ENCODE measurements around the gene PM20D1. TPM values are rescaled to one million over a fixed set of nuclear protein-coding genes. Genes with fewer than 3 reads are reported as not detected.

Gene PM20D1
- total and polyA plus RNA-seq, 7 experiments from 2014 or later = 0.92 to 2.7 (median 1.9) TPM

GRCh38 chr1:205787287-205787916 lies 62.5 kb downstream of the PM20D1 start:
- H3K27ac ChIP-seq (ENCODE audit: low read depth, low read length) = no peak overlapping the region
- H3K4me1 ChIP-seq (ENCODE audit: control insufficient read depth in 2 of 2, insufficient read depth in 2 of 2, low read length in 2 of 2) = peaks cover 0 to 8% of the 10 kb centered on the region in 2 donors
- H3K4me3 ChIP-seq (ENCODE audit: low read length) = no peak overlapping the region
- no peaks in the 10 kb centered on the region for H3K9me3 ChIP-seq (ENCODE audit: control insufficient read depth in 2 of 3, low read length in 3 of 3)
- peaks cover 1 to 29% (median 4%) of the 10 kb centered on the region in 5 donors for H3K36me3 Mint-ChIP-seq
- no peaks in the 10 kb centered on the region for H3K9me3 Mint-ChIP-seq
- H3K36me3 ChIP-seq (ENCODE audit: control insufficient read depth in 2 of 3, insufficient read depth in 3 of 3, low read length in 3 of 3) = peaks cover 0 to 31% (median 0%) of the 10 kb centered on the region in 3 experiments
- H3K4me3 Mint-ChIP-seq = no peak overlapping the region
- POLR2A ChIA-PET = interaction anchor here (2.1 kb wide), 1 partner anchor 13 kb away, joined by 6 read pairs; the partner anchor contains the start of gene RAB29
- no peak overlapping the region for H3K27ac Mint-ChIP-seq
- intact Hi-C loops (cut with micrococcal nuclease) = no loop called here
- DNase-seq (no peak), ATAC-seq (no peak)
- H3K27me3 ChIP-seq (ENCODE audit: control insufficient read depth in 2 of 2, insufficient read depth in 2 of 2, low read length in 2 of 2) = no peaks in the 10 kb centered on the region
- CTCF ChIA-PET = interaction anchor here (0.8 to 4.3 kb wide), 3 partner anchors 15 to 190 kb away, joined by 3 to 32 read pairs (median 7); no protein-coding TSS in a partner anchor
- H3K4me1 Mint-ChIP-seq = peaks cover 6 to 10% (median 7%) of the 10 kb centered on the region in 7 donors
- no peaks in the 10 kb centered on the region for H3K27me3 Mint-ChIP-seq

- Histone ChIP-seq H3K9me3 (ENCODE audit: control insufficient read depth in 2 of 3, low read length in 3 of 3) (no peaks in the 10 kb centered on the region), H3K36me3 (ENCODE audit: control insufficient read depth in 2 of 3, insufficient read depth in 3 of 3, low read length in 3 of 3) (peaks cover 0 to 24% (median 0%) of the 10 kb centered on the region in 3 experiments), H3K4me1 (ENCODE audit: control insufficient read depth in 2 of 2, insufficient read depth in 2 of 2, low read length in 2 of 2) (peaks cover 0 to 8% of the 10 kb centered on the region in 2 donors), H3K4me3 (ENCODE audit: low read length) (no peak overlapping the region), H3K27ac (ENCODE audit: low read depth, low read length) (no peak overlapping the region), H3K27me3 (ENCODE audit: control insufficient read depth in 2 of 2, insufficient read depth in 2 of 2, low read length in 2 of 2) (no peaks in the 10 kb centered on the region)
- ATAC-seq (no peak), DNase-seq (no peak)
- Mint-ChIP-seq H3K27me3 (no peaks in the 10 kb centered on the region), H3K4me3 (no peak overlapping the region), H3K9me3 (no peaks in the 10 kb centered on the region), H3K27ac (no peak overlapping the region), H3K4me1 (peaks cover 6 to 16% (median 9%) of the 10 kb centered on the region in 7 donors), H3K36me3 (peaks cover under 1 to 29% (median 4%) of the 10 kb centered on the region in 5 donors)
- POLR2A ChIA-PET = interaction anchor here (1.2 kb wide), 1 partner anchor 12 kb away, joined by 4 read pairs; the partner anchor contains the start of gene RAB29
- intact Hi-C loops (cut with micrococcal nuclease) = no loop called here
- CTCF ChIA-PET = interaction anchor here (0.6 to 4.3 kb wide), 3 partner anchors 11 to 191 kb away, joined by 4 to 32 read pairs (median 7); partner anchors contain the start of gene RAB29
Observed at GRCh38 chr1:205786601-205787000, 63.3 kb downstream of the PM20D1 start.

DNA sequence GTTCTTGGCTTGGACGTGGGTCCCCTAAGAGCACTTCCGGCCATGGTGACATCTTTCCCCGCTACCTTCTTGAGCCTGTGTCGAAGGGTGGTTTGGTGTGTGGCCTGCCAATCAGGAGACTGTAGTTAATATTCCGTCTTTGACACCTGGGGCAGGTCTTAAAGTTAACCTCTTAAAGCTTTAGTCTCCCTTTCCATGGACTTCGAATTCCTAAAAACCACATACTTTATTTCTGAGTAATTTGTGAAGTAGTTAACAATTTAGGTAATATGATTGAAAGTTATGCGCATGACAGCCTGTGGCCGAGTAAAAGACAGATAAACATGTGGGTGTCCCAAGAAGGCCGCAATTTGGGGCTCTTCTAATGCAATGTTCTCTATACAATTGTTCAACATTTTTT lies 64.5 kb downstream of the PM20D1 start:
- no peak overlapping the region for H3K4me3 Mint-ChIP-seq
- H3K27me3 Mint-ChIP-seq = no peaks in the 10 kb centered on the region
- H3K4me1 Mint-ChIP-seq = peaks cover 6 to 16% (median 9%) of the 10 kb centered on the region in 7 donors
- Histone ChIP-seq H3K9me3 (ENCODE audit: control insufficient read depth in 2 of 3, low read length in 3 of 3) (no peaks in the 10 kb centered on the region), H3K27me3 (ENCODE audit: control insufficient read depth in 2 of 2, insufficient read depth in 2 of 2, low read length in 2 of 2) (no peaks in the 10 kb centered on the region), H3K4me3 (ENCODE audit: low read length) (no peak overlapping the region), H3K27ac (ENCODE audit: low read depth, low read length) (no peak overlapping the region), H3K4me1 (ENCODE audit: control insufficient read depth in 2 of 2, insufficient read depth in 2 of 2, low read length in 2 of 2) (peaks cover 0 to 8% of the 10 kb centered on the region in 2 donors), H3K36me3 (ENCODE audit: control insufficient read depth in 2 of 3, insufficient read depth in 3 of 3, low read length in 3 of 3) (peaks cover 0 to 14% (median 0%) of the 10 kb centered on the region in 3 experiments)
- peaks cover 0 to 20% (median 4%) of the 10 kb centered on the region in 5 donors for H3K36me3 Mint-ChIP-seq
- CTCF ChIA-PET = interaction anchor here (0.8 to 4.3 kb wide), 4 partner anchors 74 to 460 kb away, joined by 3 to 32 read pairs (median 5); no protein-coding TSS in a partner anchor
- no peaks in the 10 kb centered on the region for H3K9me3 Mint-ChIP-seq
- POLR2A ChIA-PET = interaction anchor here (1.0 to 1.4 kb wide), 3 partner anchors 10 to 64 kb away, joined by 4 to 8 read pairs (median 4); partner anchors contain the start of genes RAB29 and SLC41A1
- no peak for ATAC-seq
- intact Hi-C loops (cut with micrococcal nuclease) = no loop called here
- no peak overlapping the region for H3K27ac Mint-ChIP-seq
- DNase-seq = no peak

- H3K27me3 ChIP-seq (ENCODE audit: control insufficient read depth in 2 of 2, insufficient read depth in 2 of 2, low read length in 2 of 2) = no peaks in the 10 kb centered on the region
- no peaks in the 10 kb centered on the region for H3K36me3 ChIP-seq (ENCODE audit: control insufficient read depth in 2 of 3, insufficient read depth in 3 of 3, low read length in 3 of 3)
- Mint-ChIP-seq H3K4me3 (no peak overlapping the region), H3K27me3 (no peaks in the 10 kb centered on the region), H3K9me3 (no peaks in the 10 kb centered on the region), H3K27ac (no peak overlapping the region), H3K36me3 (peaks cover 0 to 8% (median 0%) of the 10 kb centered on the region in 5 donors), H3K4me1 (peaks cover 6 to 16% (median 9%) of the 10 kb centered on the region in 7 donors)
- ATAC-seq (no peak), DNase-seq (no peak)
- H3K4me3 ChIP-seq (ENCODE audit: low read length) = no peak overlapping the region
- H3K4me1 ChIP-seq (ENCODE audit: control insufficient read depth in 2 of 2, insufficient read depth in 2 of 2, low read length in 2 of 2) = peaks cover 0 to 8% of the 10 kb centered on the region in 2 donors
- intact Hi-C loops (cut with micrococcal nuclease) = loop anchor here in 1 of 2 donors (2.0 kb wide), 1 partner anchor 35 kb away; no protein-coding TSS in a partner anchor
- CTCF ChIA-PET = interaction anchor here (1.3 kb wide), 1 partner anchor 125 kb away, joined by 7 read pairs; no protein-coding TSS in a partner anchor
- POLR2A ChIA-PET = no interaction called here
- H3K9me3 ChIP-seq (ENCODE audit: control insufficient read depth in 2 of 3, low read length in 3 of 3) = no peaks in the 10 kb centered on the region
- H3K27ac ChIP-seq (ENCODE audit: low read depth, low read length) = no peak overlapping the region
Observed at GRCh38 chr1:205783904-205784303, 66.0 kb downstream of the PM20D1 start.

DNA sequence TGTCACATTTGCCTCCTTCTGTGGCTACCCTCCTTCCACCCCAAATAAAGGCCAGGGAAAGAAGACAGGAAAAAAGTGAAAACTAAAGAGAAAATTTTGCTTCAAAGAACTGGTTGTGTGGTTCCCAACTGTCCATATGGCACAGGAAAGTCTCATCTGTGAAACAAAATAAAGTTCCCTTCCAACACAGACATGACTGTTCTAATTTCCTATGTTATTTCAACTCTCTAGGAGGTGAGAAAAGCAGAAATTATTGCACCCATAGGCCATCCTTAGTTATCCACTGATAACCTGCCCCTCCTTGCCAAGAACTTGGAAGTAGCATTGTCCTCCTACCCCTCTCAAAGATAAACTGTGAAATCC lies 66.5 kb downstream of the PM20D1 start:
- ATAC-seq = no peak
- peaks cover 6 to 16% (median 10%) of the 10 kb centered on the region in 7 donors for H3K4me1 Mint-ChIP-seq
- no peaks in the 10 kb centered on the region for H3K9me3 Mint-ChIP-seq
- Histone ChIP-seq H3K27ac (ENCODE audit: low read depth, low read length) (no peak overlapping the region), H3K36me3 (ENCODE audit: control insufficient read depth in 2 of 3, insufficient read depth in 3 of 3, low read length in 3 of 3) (no peaks in the 10 kb centered on the region), H3K27me3 (ENCODE audit: control insufficient read depth in 2 of 2, insufficient read depth in 2 of 2, low read length in 2 of 2) (no peaks in the 10 kb centered on the region), H3K9me3 (ENCODE audit: control insufficient read depth in 2 of 3, low read length in 3 of 3) (no peaks in the 10 kb centered on the region), H3K4me1 (ENCODE audit: control insufficient read depth in 2 of 2, insufficient read depth in 2 of 2, low read length in 2 of 2) (peaks cover 0 to 8% of the 10 kb centered on the region in 2 donors), H3K4me3 (ENCODE audit: low read length) (no peak overlapping the region)
- ChIA-PET POLR2A (interaction anchor here (1.4 to 1.5 kb wide), 2 partner anchors 125 to 152 kb away, joined by 5 to 8 read pairs; partner anchors contain the start of gene ELK4), CTCF (interaction anchor here (1.0 to 2.3 kb wide), 4 partner anchors 12 to 194 kb away, joined by 3 to 43 read pairs (median 8); no protein-coding TSS in a partner anchor)
- no peaks in the 10 kb centered on the region for H3K27me3 Mint-ChIP-seq
- H3K4me3 Mint-ChIP-seq = no peak overlapping the region
- peaks cover 0 to 8% (median 0%) of the 10 kb centered on the region in 5 donors for H3K36me3 Mint-ChIP-seq
- H3K27ac Mint-ChIP-seq = no peak overlapping the region
- DNase-seq = no peak
- intact Hi-C loops (cut with micrococcal nuclease) = loop anchor here in 1 of 2 donors (2.0 kb wide), 1 partner anchor 35 kb away; no protein-coding TSS in a partner anchor

DNA sequence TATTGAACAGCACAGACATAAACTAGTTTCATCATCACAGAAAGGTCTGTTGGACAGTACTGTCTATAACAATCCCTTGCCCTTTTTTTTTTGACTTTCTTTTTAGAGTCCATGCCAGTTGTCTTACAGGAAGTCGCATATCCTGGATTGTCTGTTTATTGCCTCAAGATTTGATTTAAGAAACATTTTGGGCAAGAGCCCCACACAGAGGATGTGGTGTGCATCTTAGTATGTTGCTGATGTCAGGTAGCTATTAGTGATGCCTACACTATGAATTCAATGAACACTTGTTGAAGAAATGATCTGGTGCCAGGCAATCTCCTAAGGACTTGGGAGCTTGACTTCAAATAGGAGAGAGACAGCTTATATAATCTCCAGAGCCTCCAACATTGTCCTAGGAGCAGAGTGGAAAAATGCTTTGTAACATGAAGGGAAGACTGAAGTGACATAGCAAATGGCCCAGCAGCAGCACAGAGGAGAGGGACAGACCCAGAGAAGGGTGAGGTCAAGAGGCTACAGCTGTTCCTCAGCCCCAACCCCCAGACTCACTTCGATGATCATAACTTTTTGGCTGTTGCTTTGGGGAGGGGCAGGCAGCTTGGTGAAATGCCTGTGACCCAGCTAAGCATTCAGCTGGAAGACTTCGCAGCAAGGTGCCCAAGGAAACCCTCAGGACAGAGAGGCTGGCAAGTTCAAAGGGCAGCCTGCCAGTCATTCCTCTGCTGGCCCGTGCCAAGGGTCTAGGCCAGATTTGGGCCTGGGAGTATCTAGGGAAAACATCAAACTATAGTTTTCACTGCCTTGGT lies 67.1 kb downstream of the PM20D1 start:
- ChIA-PET CTCF (interaction anchor here (0.6 to 2.3 kb wide), 12 partner anchors 11 to 1384 kb away, joined by 3 to 43 read pairs (median 3); no protein-coding TSS in a partner anchor), POLR2A (interaction anchor here (1.2 to 2.0 kb wide), 5 partner anchors 10 to 151 kb away, joined by 3 to 11 read pairs (median 8); partner anchors contain the start of genes ELK4 and NUCKS1)
- no peaks in the 10 kb centered on the region for H3K27me3 Mint-ChIP-seq
- H3K27ac Mint-ChIP-seq = peak overlapping the region in 8 of 9 donors; percentile 5 to 87 (median 52)
- H3K36me3 Mint-ChIP-seq = peaks cover 0 to 8% (median 0%) of the 10 kb centered on the region in 5 donors
- Histone ChIP-seq H3K27ac (ENCODE audit: low read depth, low read length) (no peak overlapping the region), H3K9me3 (ENCODE audit: control insufficient read depth in 2 of 3, low read length in 3 of 3) (no peaks in the 10 kb centered on the region), H3K4me1 (ENCODE audit: control insufficient read depth in 2 of 2, insufficient read depth in 2 of 2, low read length in 2 of 2) (peaks cover 0 to 8% of the 10 kb centered on the region in 2 donors), H3K27me3 (ENCODE audit: control insufficient read depth in 2 of 2, insufficient read depth in 2 of 2, low read length in 2 of 2) (no peaks in the 10 kb centered on the region), H3K36me3 (ENCODE audit: control insufficient read depth in 2 of 3, insufficient read depth in 3 of 3, low read length in 3 of 3) (no peaks in the 10 kb centered on the region), H3K4me3 (ENCODE audit: low read length) (no peak overlapping the region)
- peaks cover 10 to 20% (median 12%) of the 10 kb centered on the region in 7 donors for H3K4me1 Mint-ChIP-seq
- H3K9me3 Mint-ChIP-seq = no peaks in the 10 kb centered on the region
- intact Hi-C loops (cut with micrococcal nuclease) = loop anchor here (1.0 to 2.0 kb wide), 3 partner anchors 34 to 124 kb away; no protein-coding TSS in a partner anchor
- H3K4me3 Mint-ChIP-seq = no peak overlapping the region
- ATAC-seq (peak; percentile 68), DNase-seq (peak in 6 of 9 donors; percentile 26 to 57 (median 44))
